ENCODE measurements around the gene CHST11.

CHST11 gene

DNA sequence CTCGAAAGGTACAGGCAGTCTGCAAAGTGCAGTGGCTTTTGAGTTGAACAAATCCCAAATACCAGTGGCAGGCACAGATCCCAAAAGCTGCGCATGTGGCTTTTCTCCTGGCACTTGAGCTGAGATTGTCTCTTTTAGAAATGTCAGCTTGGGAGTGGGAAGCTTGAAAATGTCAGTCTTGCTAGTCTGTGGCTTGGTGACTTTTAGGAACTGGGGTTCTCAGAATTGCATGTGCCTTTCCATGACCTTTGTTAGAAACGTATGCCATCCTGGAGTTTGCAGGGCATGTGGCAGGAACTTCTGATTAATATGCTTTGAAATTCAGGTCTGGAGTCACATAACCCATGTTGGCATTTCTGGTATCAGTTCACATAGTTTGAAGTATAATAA, 182.1 kb downstream of the CHST11 start:
- no peak overlapping the region for H3K4me3 Mint-ChIP-seq
- no peak for DNase-seq
- peaks cover 4% of the 10 kb centered on the region for H3K27me3 Mint-ChIP-seq (ENCODE audit: low read depth, poor library complexity)
- no peak for TF ChIP-seq CTCF (IDR thresholded peaks at IDR 0.05)
- H3K9me3 Mint-ChIP-seq: peaks cover 16% of the 10 kb centered on the region
- H3K27ac Mint-ChIP-seq: no peak overlapping the region
- H3K4me1 Mint-ChIP-seq: peaks cover 19% of the 10 kb centered on the region
- peaks cover 27% of the 10 kb centered on the region for H3K36me3 Mint-ChIP-seq (ENCODE audit: low read depth)

DNA sequence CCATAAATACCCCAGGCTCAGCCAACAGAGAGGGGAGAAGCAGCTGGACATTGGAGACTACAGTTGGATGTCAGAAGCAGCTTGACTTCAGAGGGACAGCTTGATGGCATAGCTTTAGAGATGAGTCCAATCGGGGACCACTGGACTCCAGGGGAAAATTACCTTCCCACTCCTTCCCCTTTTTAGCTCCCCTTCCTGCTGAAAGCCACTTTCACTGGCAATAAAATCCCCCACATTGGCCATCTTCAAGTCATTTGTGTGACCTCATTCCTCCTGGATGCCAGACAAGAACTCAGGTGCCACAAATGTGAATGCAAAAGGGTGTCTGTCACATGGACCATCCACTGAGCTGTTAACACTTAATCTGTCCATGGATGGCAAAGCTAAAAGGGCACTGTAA, 184.2 kb downstream of the CHST11 start:
- H3K27me3 Mint-ChIP-seq (ENCODE audit: low read depth, poor library complexity): no peaks in the 10 kb centered on the region
- peaks cover 13% of the 10 kb centered on the region for H3K4me1 Mint-ChIP-seq
- DNase-seq: no peak
- peaks cover 19% of the 10 kb centered on the region for H3K36me3 Mint-ChIP-seq (ENCODE audit: low read depth)
- TF ChIP-seq CTCF (IDR thresholded peaks at IDR 0.05): no peak
- H3K9me3 Mint-ChIP-seq: peaks cover 14% of the 10 kb centered on the region
- no peak overlapping the region for H3K27ac Mint-ChIP-seq
- no peak overlapping the region for H3K4me3 Mint-ChIP-seq

DNA sequence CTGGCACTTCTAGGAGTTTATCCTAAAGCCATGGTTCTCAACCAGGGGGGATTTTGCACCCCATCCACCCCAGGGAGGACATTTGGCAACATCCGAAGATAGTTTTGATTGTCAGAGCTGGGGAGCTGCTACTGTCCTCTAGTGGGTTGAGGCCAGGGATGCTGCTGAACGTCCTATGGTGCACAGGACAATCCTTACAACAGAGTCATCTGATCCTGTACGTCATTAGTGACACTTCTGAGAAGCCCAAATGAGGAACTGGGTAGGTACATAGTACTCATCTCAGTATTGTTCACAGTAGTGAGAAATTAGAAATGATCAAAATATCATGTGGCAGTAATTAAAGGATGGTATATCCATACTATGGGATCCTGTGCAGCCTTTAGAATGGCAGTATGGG, 185.1 kb downstream of the CHST11 start:
- peaks cover 13% of the 10 kb centered on the region for H3K4me1 Mint-ChIP-seq
- H3K4me3 Mint-ChIP-seq: no peak overlapping the region
- H3K27ac Mint-ChIP-seq: no peak overlapping the region
- peaks cover 26% of the 10 kb centered on the region for H3K36me3 Mint-ChIP-seq (ENCODE audit: low read depth)
- TF ChIP-seq CTCF (IDR thresholded peaks at IDR 0.05): no peak
- peaks cover 14% of the 10 kb centered on the region for H3K9me3 Mint-ChIP-seq
- DNase-seq: no peak
- peaks cover 2% of the 10 kb centered on the region for H3K27me3 Mint-ChIP-seq (ENCODE audit: low read depth, poor library complexity)

DNA sequence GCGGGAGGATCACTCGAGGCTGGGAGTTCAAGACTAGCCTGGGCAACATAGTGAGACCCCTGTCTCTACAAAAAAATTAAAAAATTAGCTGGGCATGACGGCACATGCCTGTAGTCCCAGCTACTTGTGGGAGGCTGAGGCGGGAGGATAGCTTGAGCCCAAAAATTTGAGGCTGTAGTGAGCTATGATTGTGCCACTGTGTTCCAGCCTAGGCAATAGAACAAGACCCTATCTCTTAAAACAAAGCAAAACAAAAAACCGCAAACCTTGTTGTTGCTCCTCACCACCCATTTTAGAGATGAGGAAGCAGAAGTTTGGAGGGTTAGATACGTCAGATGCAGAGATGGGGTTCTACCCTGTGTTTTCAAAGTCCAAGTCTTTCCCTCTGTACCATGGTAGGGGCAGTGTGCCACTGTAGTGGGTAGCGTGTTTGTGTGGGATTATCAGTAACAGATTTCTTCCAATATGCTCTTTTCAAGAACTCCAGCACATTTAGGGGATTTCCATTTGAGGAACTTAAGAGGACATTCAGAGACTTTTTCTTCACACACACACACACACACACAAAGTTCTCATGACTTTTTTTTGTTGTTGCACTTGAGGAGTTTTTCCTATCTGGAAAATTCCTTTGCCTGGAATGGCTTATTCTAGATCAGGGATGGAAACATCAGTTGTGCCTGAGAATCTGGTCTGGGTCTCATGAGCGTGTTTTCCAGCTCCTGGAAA, 186.5 kb downstream of the CHST11 start:
- H3K27ac Mint-ChIP-seq: no peak overlapping the region
- peaks cover 6% of the 10 kb centered on the region for H3K4me1 Mint-ChIP-seq
- H3K4me3 Mint-ChIP-seq: no peak overlapping the region
- TF ChIP-seq CTCF (IDR thresholded peaks at IDR 0.05): no peak
- H3K36me3 Mint-ChIP-seq (ENCODE audit: low read depth): peaks cover 33% of the 10 kb centered on the region
- no peak for DNase-seq
- H3K9me3 Mint-ChIP-seq: peaks cover 18% of the 10 kb centered on the region
- peaks cover 2% of the 10 kb centered on the region for H3K27me3 Mint-ChIP-seq (ENCODE audit: low read depth, poor library complexity)

GRCh38 chr12:104643819-104644669, 187.3 kb downstream of the CHST11 start:
- no peak for TF ChIP-seq CTCF (IDR thresholded peaks at IDR 0.05)
- Mint-ChIP-seq H3K36me3 (ENCODE audit: low read depth) (peaks cover 33% of the 10 kb centered on the region), H3K27me3 (ENCODE audit: low read depth, poor library complexity) (peaks cover 2% of the 10 kb centered on the region), H3K9me3 (peaks cover 18% of the 10 kb centered on the region), H3K4me3 (no peak overlapping the region), H3K4me1 (peaks cover 6% of the 10 kb centered on the region), H3K27ac (no peak overlapping the region)
- no peak for DNase-seq

All from nephron progenitor cell (in vitro differentiated cells).